H1 (cell line): ENCODE data around the gene DNAJC27. TPM values are rescaled to one million over a fixed set of nuclear protein-coding genes. Genes with fewer than 3 reads are reported as not detected.

Experiments
- CTCF ChIA-PET: fragments of 300-600 bp; sonication (Branson Sonifier 250); formaldehyde crosslinking; loops from one replicate; lab custom pipeline; 2021; ENCODE audit not compliant: partially characterized antibody; lab: Charles Lee
- POLR2A ChIA-PET: fragments of 300-600 bp; sonication (Branson Sonifier 250); formaldehyde crosslinking; loops from one replicate; lab custom pipeline; 2021; ENCODE audit warnings: inconsistent platforms; ENCODE audit not compliant: partially characterized antibody; lab: Charles Lee
- DNase-seq, 2 experiments: peaks; one replicate each; pipeline versions ENCODE4 v3.0.0 to v3.0.0-alpha.2; 2010 to 2022; ENCODE audit warnings: low spot score in 2 of 2, low read depth in 1 of 2, mixed read lengths in 1 of 2
- FAIRE-seq: peaks from 2 replicates; lab custom pipeline; 2011; peaks lifted over from hg19 to GRCh38; lab: Jason Lieb, UNC
- H2AFZ ChIP-seq: 2 replicates; pipeline ENCODE4 v1.8.1; 2012; ENCODE audit warnings: low read length, inconsistent platforms
- H2AK5ac ChIP-seq: 2 replicates; pipeline ENCODE4 v1.6.1; 2013; ENCODE audit warnings: low read depth, low read length
- H2BK120ac ChIP-seq: replicated peaks from 2 replicates; pipeline ENCODE3; 2013; ENCODE audit warnings: low read depth, low read length, inconsistent platforms
- H2BK12ac ChIP-seq: 2 replicates; pipeline ENCODE4 v1.6.1; 2013; ENCODE audit warnings: low read depth, low read length
- H2BK15ac ChIP-seq: 2 replicates; pipeline ENCODE4 v1.6.1; 2013; ENCODE audit warnings: low read length
- H2BK20ac ChIP-seq: 2 replicates; pipeline ENCODE4 v1.6.1; 2013; ENCODE audit warnings: low read length
- H2BK5ac ChIP-seq: 2 replicates; pipeline ENCODE4 v1.6.1; 2013; ENCODE audit warnings: low read depth, low read length
- H3K14ac ChIP-seq: 2 replicates; pipeline ENCODE4 v1.6.1; 2013; ENCODE audit warnings: inconsistent platforms; ENCODE audit not compliant: insufficient read length
- H3K18ac ChIP-seq: 2 replicates; pipeline ENCODE4 v1.6.1; 2013; ENCODE audit warnings: low read length; ENCODE audit errors: extremely low read depth
- H3K23ac ChIP-seq: 2 replicates; pipeline ENCODE4 v1.6.1; 2013; ENCODE audit warnings: inconsistent platforms; ENCODE audit not compliant: insufficient read length
- H3K23me2 ChIP-seq: 2 replicates; pipeline ENCODE4 v1.6.1; 2013; ENCODE audit warnings: low read depth, low read length
- H3K27ac ChIP-seq: 2 replicates; pipeline ENCODE4 v1.6.1; 2011; ENCODE audit warnings: low read depth, low read length, inconsistent platforms
- H3K27me3 ChIP-seq, 4 experiments: replicated peaks in 1 of 4; 1 replicate in 1 of 4; 2 replicates in 3 of 4; pipeline versions ENCODE4 v1.6.1 to v1.8.1; 2011 to 2013; ENCODE audit warnings: low read length in 3 of 4, mild to moderate bottlenecking in 3 of 4, inconsistent platforms in 2 of 4, mixed read lengths in 2 of 4, moderate library complexity in 1 of 4; ENCODE audit not compliant: control insufficient read depth in 3 of 4, insufficient read depth in 3 of 4; ENCODE audit errors: extremely low read depth in 1 of 4
- H3K36me3 ChIP-seq, 4 experiments: 2 replicates each; pipeline versions ENCODE4 v1.6.1 to v1.8.1; 2011 to 2013; ENCODE audit warnings: mild to moderate bottlenecking in 4 of 4, low read length in 3 of 4, moderate library complexity in 2 of 4, control low read depth in 1 of 4, inconsistent platforms in 1 of 4; ENCODE audit not compliant: insufficient read depth in 4 of 4, control insufficient read depth in 2 of 4
- H3K4ac ChIP-seq: replicated peaks from 2 replicates; pipeline ENCODE3; 2013; ENCODE audit warnings: low read length, low read depth, mixed read lengths, inconsistent platforms; ENCODE audit not compliant: insufficient read length
- H3K4me1 ChIP-seq, 4 experiments: replicated peaks in 1 of 4; 1 replicate in 1 of 4; 2 replicates in 3 of 4; pipeline versions ENCODE4 v1.6.1 to v1.8.1; 2011 to 2013; ENCODE audit warnings: low read length in 3 of 4, inconsistent platforms in 2 of 4, mixed read lengths in 1 of 4; ENCODE audit not compliant: insufficient read depth in 4 of 4, control insufficient read depth in 3 of 4
- H3K4me2 ChIP-seq, 2 experiments: 2 replicates each; pipeline versions ENCODE4 v1.6.1 to v1.8.1; 2011 to 2013; ENCODE audit warnings: low read depth in 2 of 2, low read length in 2 of 2, control low read depth in 1 of 2, inconsistent platforms in 1 of 2, mild to moderate bottlenecking in 1 of 2; ENCODE audit not compliant: insufficient read depth in 1 of 2
- H3K4me3 ChIP-seq, 4 experiments: fragments of 200-600, 300-600 bp in 1 of 4; sonication (generic), shearing (Covaris generic), sonication (Bioruptor Twin) in 1 of 4; 2 replicates each; pipeline versions ENCODE4 v1.5.1 to v1.8.1; 2011 to 2016; ENCODE audit warnings: low read length in 4 of 4, low read depth in 3 of 4, control low read depth in 2 of 4, inconsistent platforms in 2 of 4, mild to moderate bottlenecking in 2 of 4, mixed read lengths in 1 of 4, moderate library complexity in 1 of 4; ENCODE audit not compliant: insufficient read depth in 2 of 4; ENCODE audit errors: extremely low read depth in 1 of 4
- H3K56ac ChIP-seq: replicated peaks from 2 replicates; pipeline ENCODE3; 2013; ENCODE audit warnings: low read depth, mild to moderate bottlenecking, mixed read lengths, low read length, inconsistent platforms; ENCODE audit not compliant: insufficient read length
- H3K79me1 ChIP-seq: 2 replicates; pipeline ENCODE4 v1.6.1; 2013; ENCODE audit warnings: low read depth, low read length, control low read depth
- H3K79me2 ChIP-seq, 2 experiments: 2 replicates each; pipeline versions ENCODE4 v1.6.1 to v1.8.1; 2012 to 2013; ENCODE audit warnings: low read length in 2 of 2, mild to moderate bottlenecking in 2 of 2, inconsistent platforms in 1 of 2; ENCODE audit not compliant: insufficient read depth in 2 of 2, control insufficient read depth in 1 of 2
- H3K9ac ChIP-seq, 4 experiments: replicated peaks in 1 of 4; 1 replicate in 1 of 4; 2 replicates in 3 of 4; pipeline versions ENCODE4 v1.6.1 to v1.8.1; 2011 to 2013; ENCODE audit warnings: low read depth in 3 of 4, low read length in 3 of 4, control low read depth in 2 of 4, mild to moderate bottlenecking in 2 of 4, moderate library complexity in 2 of 4, inconsistent platforms in 1 of 4; ENCODE audit errors: extremely low read depth in 1 of 4
- H3K9me3 ChIP-seq, 2 experiments: 2 replicates each; pipeline versions ENCODE4 v1.6.1 to v1.8.1; 2012 to 2013; ENCODE audit warnings: mild to moderate bottlenecking in 2 of 2, moderate library complexity in 2 of 2, control low read depth in 1 of 2, inconsistent platforms in 1 of 2, low read depth in 1 of 2, low read length in 1 of 2, mixed read lengths in 1 of 2; ENCODE audit not compliant: insufficient read depth in 2 of 2
- H4K20me1 ChIP-seq, 2 experiments: replicated peaks in 1 of 2; 2 replicates each; pipeline versions ENCODE3 to v1.8.1; 2011 to 2013; ENCODE audit warnings: inconsistent platforms in 2 of 2, low read length in 2 of 2, mild to moderate bottlenecking in 1 of 2; ENCODE audit not compliant: insufficient read depth in 2 of 2, control insufficient read depth in 1 of 2
- H4K5ac ChIP-seq: 2 replicates; pipeline ENCODE4 v1.6.1; 2013; ENCODE audit warnings: low read length, low read depth, mixed read lengths, inconsistent platforms; ENCODE audit not compliant: insufficient read length
- H4K8ac ChIP-seq: 2 replicates; pipeline ENCODE4 v1.8.0; 2013; ENCODE audit warnings: mild to moderate bottlenecking, moderate library complexity, low read length, inconsistent platforms; ENCODE audit not compliant: insufficient read depth; ENCODE audit errors: extremely low read depth
- H4K91ac ChIP-seq: replicated peaks from 2 replicates; pipeline ENCODE3; 2013; ENCODE audit warnings: low read length, mixed read lengths, inconsistent platforms; ENCODE audit not compliant: insufficient read length
- ATF2 ChIP-seq: IDR thresholded peaks from 2 replicates; pipeline ENCODE4 v1.6.1; 2012; ENCODE audit warnings: low read length, inconsistent platforms
- GTF2F1 ChIP-seq: IDR thresholded peaks from 2 replicates; pipeline ENCODE4 v1.6.1; 2012; ENCODE audit warnings: low read depth, low read length, improper control_type of control experiment, borderline replicate concordance
- POLR2A ChIP-seq, 2 experiments: IDR thresholded peaks; 1 replicate in 1 of 2; 2 replicates in 1 of 2; pipeline ENCODE4 v1.6.1; 2011; ENCODE audit warnings: low read depth in 2 of 2, low read length in 2 of 2, mild to moderate bottlenecking in 2 of 2; ENCODE audit errors: control extremely low read depth in 1 of 2
- SIX5 ChIP-seq: IDR thresholded peaks from 2 replicates; pipeline ENCODE4 v1.6.1; 2011; ENCODE audit warnings: mild to moderate bottlenecking, low read depth, low read length
- TAF1 ChIP-seq: IDR thresholded peaks from 2 replicates; pipeline ENCODE4 v1.6.1; 2011; ENCODE audit warnings: mild to moderate bottlenecking, low read depth, low read length
- WGBS, 2 experiments: shearing (Covaris generic) in 1 of 2; methylation state at CpG; one replicate each; pipeline versions ENCODE4 v1.1.6 to v1.1.7; 2013 to 2015; ENCODE audit warnings: low lambda C conversion rate in 2 of 2, mixed read lengths in 2 of 2, inconsistent platforms in 1 of 2, low coverage in 1 of 2, missing lambda C conversion rate in 1 of 2; ENCODE audit not compliant: insufficient replicate concordance in 2 of 2, insufficient coverage in 1 of 2, insufficient read length in 1 of 2; ENCODE audit errors: extremely low coverage in 1 of 2, missing lambda C conversion rate in 1 of 2; 5-methylcytosine and 5-hydroxymethylcytosine counted together
- polyA plus RNA-seq, 7 experiments: library from polyadenylated mRNA; depleted of rRNA in 3 of 7; stranded (reverse) in 5 of 7; unstranded in 2 of 7; fragments of >200 nt in 5 of 7; fragments of 200-250 nt in 2 of 7; gene quantifications; 1 replicate in 5 of 7; 2 replicates in 1 of 7; 4 replicates in 1 of 7; pipeline versions ENCODE4 v1.2.1 to v1.2.3, GENCODE V29; 2011 to 2013; ENCODE audit warnings: missing spikeins in 2 of 7, mixed read lengths in 2 of 7
- total RNA-seq: library from RNA; stranded (reverse); fragmentation: NEBNext Ultra II Directional; extraction: Animal tissue kit (Norgen Biotek cat#: 25700); gene quantifications from 2 replicates; pipeline ENCODE4 v1.2.1, GENCODE V29; 2021

DNAJC27 gene
- total and polyA plus RNA-seq, 2 of the 8 experiments (the other 6 are each of a cell fraction or from before 2014, with no cell fraction given): 1.4 to 4.5 TPM

GRCh38 chr2:24909555-24910177 lies 62.1 kb downstream of the DNAJC27 start:
- H3K4me2 ChIP-seq: no peak overlapping the region
- no peak overlapping the region for H3K27ac ChIP-seq
- H4K8ac ChIP-seq: no peak overlapping the region
- no peaks in the 10 kb centered on the region for H3K27me3 ChIP-seq
- peaks cover 10% of the 10 kb centered on the region for H3K79me1 ChIP-seq
- H3K79me2 ChIP-seq: peaks cover 0 to 4% of the 10 kb centered on the region in 2 experiments; a peak in 2 of 4 replicates
- H3K18ac ChIP-seq: no peak overlapping the region
- peaks cover 0 to 3% (median 1%) of the 10 kb centered on the region in 4 experiments; a peak in 2 of 8 replicates for H3K36me3 ChIP-seq
- no peak for FAIRE-seq
- H3K23ac ChIP-seq: no peak overlapping the region
- no peak overlapping the region for H3K9ac ChIP-seq
- 96% methylated on average over 5 of the region's 5 CpGs; no CpG with 5 or more reads in 1 of the 2 experiments for WGBS, 2 experiments
- no peak overlapping the region for H2AFZ ChIP-seq
- peaks cover 0 to 3% (median 0%) of the 10 kb centered on the region in 4 experiments; a peak in 2 of 7 replicates for H3K4me1 ChIP-seq
- H4K5ac ChIP-seq: no peak overlapping the region
- no peak overlapping the region for H3K56ac ChIP-seq
- no peak overlapping the region for H3K4ac ChIP-seq
- H2BK120ac ChIP-seq: no peak overlapping the region
- H2BK12ac ChIP-seq: no peak overlapping the region
- no peak overlapping the region for H4K91ac ChIP-seq
- peaks cover 0 to 3% of the 10 kb centered on the region in 2 experiments; a peak in 1 of 4 replicates for H3K9me3 ChIP-seq
- H2BK20ac ChIP-seq: no peak overlapping the region
- no peak overlapping the region for H2BK5ac ChIP-seq
- no peak overlapping the region for H3K14ac ChIP-seq
- H2AK5ac ChIP-seq: no peak overlapping the region
- DNase-seq: no peak
- H3K4me3 ChIP-seq: no peak overlapping the region
- CTCF ChIA-PET: interaction anchor here (0.7 to 1.0 kb wide), 3 partner anchors 10 to 496 kb away, joined by 3 read pairs; no protein-coding TSS in a partner anchor
- POLR2A ChIA-PET: interaction anchor here (1.2 kb wide), 1 partner anchor 9 kb away, joined by 3 read pairs; no protein-coding TSS in a partner anchor
- H4K20me1 ChIP-seq: peaks cover 2 to 3% of the 10 kb centered on the region in 2 experiments
- no peak overlapping the region for H2BK15ac ChIP-seq
- H3K23me2 ChIP-seq: no peaks in the 10 kb centered on the region
- no peak for TF ChIP-seq POLR2A (IDR thresholded peaks at IDR 0.05; ENCODE audit: control extremely low read depth in 1 of 2, low read depth in 2 of 2, low read length in 2 of 2)
- TF ChIP-seq TAF1: no peak
- TF ChIP-seq ATF2: no peak
- TF ChIP-seq GTF2F1: no peak
- no peak for TF ChIP-seq SIX5
